Body of pancreas (tissue), 4 donors: ENCODE measurements around the gene C5. TPM values are rescaled to one million over a fixed set of nuclear protein-coding genes. Genes with fewer than 3 reads are reported as not detected.
"Not testable (repeated sequence)": the region's sequence is repeated elsewhere in the genome, so short reads cannot be mapped to it uniquely, and the experiment has no call there.

Experiments
- ATAC-seq: fragments of 150-250 bp; one replicate; pipeline ENCODE4 v1.9.1; 2016
- DNase-seq, 4 donors: peaks; one replicate each; pipeline ENCODE4 v3.0.0-alpha.2; 2019
- H3K27ac ChIP-seq, 4 donors: fragments of 200-600 bp; sonication (generic); 1 replicate in 3 of 4; 2 replicates in 1 of 4; pipeline versions ENCODE4 v1.5.1 to v1.6.1; 2016 to 2019; ENCODE audit warnings: mild to moderate bottlenecking in 1 of 4, mixed read lengths in 1 of 4, moderate library complexity in 1 of 4
- H3K27me3 ChIP-seq, 2 donors: fragments of 200-600 bp; sonication (generic); one replicate each; pipeline ENCODE4 v1.6.0; 2016; ENCODE audit warnings: mild to moderate bottlenecking in 1 of 2
- H3K36me3 ChIP-seq, 2 donors: fragments of 200-600 bp; sonication (generic); replicated peaks in 1 of 2; 2 replicates each; pipeline ENCODE4 v1.5.1; 2016; ENCODE audit warnings: low read depth in 2 of 2; ENCODE audit not compliant: insufficient read depth in 1 of 2
- H3K4me1 ChIP-seq: fragments of 200-600 bp; sonication (generic); one replicate; pipeline ENCODE4 v1.6.0; 2016
- H3K4me3 ChIP-seq, 2 donors: fragments of 200-600 bp; sonication (generic); 1 replicate in 1 of 2; 2 replicates in 1 of 2; pipeline ENCODE4 v1.5.1; 2016 to 2019
- H3K9me3 ChIP-seq, 3 donors: fragments of 200-600 bp; sonication (generic); 1 replicate in 2 of 3; 2 replicates in 1 of 3; pipeline ENCODE4 v1.5.1; 2016
- POLR2A ChIP-seq, 3 donors: fragments of 450-650 bp; IDR thresholded peaks; one replicate each; pipeline ENCODE4 v1.6.1; 2016; ENCODE audit warnings: antibody characterized with exemption in 3 of 3, mild to moderate bottlenecking in 2 of 3
- WGBS, 2 donors: methylation state at CpG; one replicate each; pipeline ENCODE4 v1.1.5; 2017; 5-methylcytosine and 5-hydroxymethylcytosine counted together
- intact Hi-C: fragments of 100-400 bp; cut with DNase I; formaldehyde crosslinking; loops from one replicate; pipeline ENCODE4 v1.15.1; 2023
- total RNA-seq, 2 donors: library from RNA; depleted of rRNA; stranded (reverse); fragments of >200 nt; gene quantifications; one replicate each; pipeline ENCODE4 v1.1.0, GENCODE V29; 2016
- TF ChIP-seq, protein P1 (sequence below), 7 experiments: fragments of 450-650 bp in 4 of 7; fragments of 200-600 bp in 3 of 7; sonication (generic) in 3 of 7; IDR thresholded peaks; one replicate each; pipeline ENCODE4 v1.5.1; 2016 to 2019; ENCODE audit warnings: antibody characterized with exemption in 7 of 7

C5 gene
- 10 to 100 TPM in 1 of 2 donors, 1 to 10 TPM in 1; 7.3 to 16.1 TPM for total RNA-seq

DNA sequence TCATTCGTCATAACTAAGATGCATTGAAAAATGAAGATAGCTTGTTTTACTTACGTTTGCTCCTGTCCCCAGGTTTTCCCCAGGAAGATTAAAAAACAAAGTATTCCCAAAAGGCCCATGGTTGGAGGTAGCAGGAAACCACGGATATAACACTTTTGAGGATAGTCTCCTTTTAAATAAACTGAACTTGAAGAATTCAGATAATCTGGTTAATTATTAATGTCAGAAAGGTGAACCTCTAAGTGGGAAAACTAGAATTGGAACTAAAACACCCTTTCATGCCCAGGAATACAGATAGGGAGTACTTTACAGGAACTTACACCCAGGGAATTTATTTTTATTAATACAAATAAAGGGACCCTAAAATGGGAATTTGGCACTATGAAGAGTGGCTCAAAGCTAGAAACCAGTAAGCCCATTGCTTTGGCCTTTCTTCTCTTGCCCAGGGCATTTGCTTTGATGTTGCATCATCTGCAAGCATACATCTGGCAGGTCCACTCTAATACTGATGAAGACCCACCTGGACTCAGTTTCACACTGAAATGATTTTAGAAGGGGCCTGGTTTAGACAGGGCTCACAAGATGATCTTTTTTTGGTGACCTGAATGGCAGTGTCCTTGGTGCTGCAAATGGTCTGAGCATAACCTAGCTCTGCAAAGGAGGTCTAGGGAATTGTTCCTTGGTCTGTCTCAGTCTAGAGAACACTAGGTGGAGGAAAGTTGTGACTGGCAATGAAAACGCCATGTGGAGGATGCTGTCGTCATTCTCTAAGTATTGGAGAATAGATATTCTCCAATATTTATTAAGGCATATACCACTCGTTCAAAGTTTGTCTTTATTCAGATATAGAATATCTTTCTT, at the start of gene C5:
C5 (minus strand) TSS at position 148 of the 861 bp plus-strand sequence; CDS start at position 119, 29 bp downstream.
- intact Hi-C loops, result loop anchor here (10.0 kb wide), 2 partner anchors 66 to 286 kb away; no protein-coding TSS in a partner anchor
- no peaks in the 10 kb centered on the region for H3K36me3 ChIP-seq
- ATAC-seq (peak; percentile 50), DNase-seq (no peak)
- peak within 1 kb of the TSS in 1 of 4 donors; percentile 56 for H3K27ac ChIP-seq
- no peak for TF ChIP-seq POLR2A (IDR thresholded peaks at IDR 0.05)
- TF ChIP-seq, protein P1, sequence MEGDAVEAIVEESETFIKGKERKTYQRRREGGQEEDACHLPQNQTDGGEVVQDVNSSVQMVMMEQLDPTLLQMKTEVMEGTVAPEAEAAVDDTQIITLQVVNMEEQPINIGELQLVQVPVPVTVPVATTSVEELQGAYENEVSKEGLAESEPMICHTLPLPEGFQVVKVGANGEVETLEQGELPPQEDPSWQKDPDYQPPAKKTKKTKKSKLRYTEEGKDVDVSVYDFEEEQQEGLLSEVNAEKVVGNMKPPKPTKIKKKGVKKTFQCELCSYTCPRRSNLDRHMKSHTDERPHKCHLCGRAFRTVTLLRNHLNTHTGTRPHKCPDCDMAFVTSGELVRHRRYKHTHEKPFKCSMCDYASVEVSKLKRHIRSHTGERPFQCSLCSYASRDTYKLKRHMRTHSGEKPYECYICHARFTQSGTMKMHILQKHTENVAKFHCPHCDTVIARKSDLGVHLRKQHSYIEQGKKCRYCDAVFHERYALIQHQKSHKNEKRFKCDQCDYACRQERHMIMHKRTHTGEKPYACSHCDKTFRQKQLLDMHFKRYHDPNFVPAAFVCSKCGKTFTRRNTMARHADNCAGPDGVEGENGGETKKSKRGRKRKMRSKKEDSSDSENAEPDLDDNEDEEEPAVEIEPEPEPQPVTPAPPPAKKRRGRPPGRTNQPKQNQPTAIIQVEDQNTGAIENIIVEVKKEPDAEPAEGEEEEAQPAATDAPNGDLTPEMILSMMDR (IDR thresholded peaks at IDR 0.05), result no peak
- H3K27me3 ChIP-seq, result no peaks in the 10 kb centered on the region
- no peak within 1 kb of the TSS for H3K4me3 ChIP-seq
- 21 to 32% methylated on average over 6 of the region's 6 CpGs for WGBS, 2 donors
- H3K9me3 ChIP-seq, result no peaks in the 10 kb centered on the region
- H3K4me1 ChIP-seq, result peaks cover 57% of the 10 kb centered on the region

DNA sequence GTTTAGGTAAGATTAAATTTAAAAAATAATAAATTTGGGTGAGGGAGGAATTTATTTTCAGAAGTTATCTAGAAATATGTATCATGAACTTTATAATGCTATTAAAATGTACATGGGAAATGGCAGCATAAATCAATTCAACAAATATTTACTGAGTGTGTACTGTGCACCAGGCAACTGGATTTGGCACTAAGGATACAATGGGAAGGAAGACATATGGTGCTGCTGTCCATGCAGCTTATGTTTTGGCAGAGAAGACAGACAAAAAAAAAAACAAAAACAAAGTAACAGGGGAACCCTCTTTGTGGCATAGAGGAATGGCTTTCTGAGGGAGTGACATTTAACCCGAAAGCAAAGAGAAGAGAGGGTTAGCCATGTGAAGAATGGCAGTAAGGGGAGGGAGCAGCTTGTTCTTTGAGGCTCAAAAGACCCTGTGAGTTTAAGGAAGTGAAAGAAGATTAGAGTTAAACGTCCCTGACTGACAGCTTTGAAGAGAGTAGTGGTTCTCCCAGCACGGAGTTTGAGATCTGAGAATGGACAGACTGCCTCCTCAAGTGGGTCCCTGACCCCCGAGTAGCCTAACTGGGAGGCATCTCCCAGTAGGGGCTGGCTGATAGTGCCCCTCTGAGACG, 48.6 kb upstream of the C5 start:
- Histone ChIP-seq H3K27me3 (no peaks in the 10 kb centered on the region), H3K27ac (no peak overlapping the region), H3K9me3 (no peaks in the 10 kb centered on the region), H3K36me3 (no peaks in the 10 kb centered on the region), H3K4me1 (peaks cover 11% of the 10 kb centered on the region), H3K4me3 (no peak overlapping the region)
- ATAC-seq (peak; percentile 64), DNase-seq (peak in 2 of 4 donors; percentile 22 to 27)
- 73 to 82% methylated on average over 5 of the region's 5 CpGs for WGBS, 2 donors
- intact Hi-C loops, result no loop called here
- TF ChIP-seq, protein P1 (IDR thresholded peaks at IDR 0.05), result no peak
- no peak for TF ChIP-seq POLR2A (IDR thresholded peaks at IDR 0.05)

DNA sequence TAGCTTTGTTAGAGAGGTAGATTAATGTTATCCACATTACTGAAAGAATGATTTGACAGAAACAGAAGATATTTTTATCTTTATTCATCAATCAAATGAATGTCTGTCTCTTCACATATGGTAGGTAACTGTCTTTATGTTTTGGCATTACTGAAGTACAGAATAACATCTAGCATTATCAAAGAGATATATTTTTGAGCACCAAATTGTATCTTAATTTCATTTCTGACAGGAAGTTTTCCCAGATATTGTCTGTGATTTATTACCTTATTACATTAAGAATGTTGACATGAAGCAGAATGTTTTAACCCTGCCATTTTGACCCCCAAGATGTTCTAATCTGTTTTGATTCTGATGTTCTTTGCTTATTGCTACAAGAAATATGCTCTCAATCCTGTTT, 45.0 kb upstream of the C5 start:
- Histone ChIP-seq H3K36me3 (no peaks in the 10 kb centered on the region), H3K9me3 (no peaks in the 10 kb centered on the region), H3K27ac (no peak overlapping the region), H3K4me3 (no peak overlapping the region), H3K27me3 (no peaks in the 10 kb centered on the region), H3K4me1 (peaks cover 11% of the 10 kb centered on the region)
- TF ChIP-seq, protein P1 (IDR thresholded peaks at IDR 0.05), result no peak
- TF ChIP-seq POLR2A (IDR thresholded peaks at IDR 0.05), result no peak
- intact Hi-C loops, result no loop called here
- DNase-seq (no peak), ATAC-seq (no peak)

DNA sequence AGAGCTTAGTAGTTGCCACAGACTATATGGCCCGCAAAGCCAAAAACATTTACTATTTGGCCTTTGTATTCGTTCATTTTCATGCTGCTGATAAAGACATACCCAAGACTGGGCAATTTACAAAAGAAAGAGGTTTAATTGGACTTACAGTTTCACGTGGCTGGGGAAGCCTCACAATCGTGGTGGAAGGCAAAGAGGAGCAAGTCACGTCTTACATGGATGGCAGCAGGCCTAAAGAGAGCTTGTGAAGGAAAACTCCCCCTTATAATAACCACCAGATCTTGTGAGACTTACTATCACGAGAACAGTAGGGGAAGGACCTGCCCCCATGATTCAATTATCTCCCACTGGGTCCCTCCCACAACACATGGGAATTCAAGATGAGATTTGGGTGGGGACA, 40.7 kb upstream of the C5 start:
- H3K27me3 ChIP-seq, H3K27ac ChIP-seq, H3K4me3 ChIP-seq, DNase-seq, H3K4me1 ChIP-seq, ATAC-seq, H3K36me3 ChIP-seq, H3K9me3 ChIP-seq, intact Hi-C loops: not testable (repeated sequence)
- WGBS, 2 donors, result 90% methylated on average over 6 of the region's 6 CpGs

DNA sequence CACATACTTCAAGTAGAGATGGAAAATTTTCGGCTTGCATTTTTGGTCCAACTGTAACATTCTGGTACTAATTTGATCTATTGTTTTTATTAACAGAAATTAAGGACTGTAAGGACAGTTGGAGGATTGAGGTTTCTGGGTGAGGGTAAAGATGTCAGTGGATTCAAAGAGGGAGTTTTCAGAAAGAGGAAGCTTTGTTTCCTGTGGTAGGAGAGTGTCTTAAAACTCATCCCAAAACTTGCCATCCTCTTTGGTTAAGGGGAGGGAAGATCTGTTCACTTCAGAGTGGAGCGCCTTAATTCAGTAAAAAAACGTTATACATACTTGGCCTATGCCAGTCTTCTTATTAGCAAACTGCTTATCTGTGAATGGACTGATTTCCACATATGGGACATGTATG, 38.5 kb upstream of the C5 start:
- ATAC-seq, result no peak
- Histone ChIP-seq H3K27ac (no peak overlapping the region), H3K4me1 (no peaks in the 10 kb centered on the region), H3K27me3 (no peaks in the 10 kb centered on the region), H3K9me3 (no peaks in the 10 kb centered on the region), H3K36me3 (peaks cover 0 to 2% of the 10 kb centered on the region in 2 donors), H3K4me3 (no peak overlapping the region)
- WGBS, 2 donors, result 75% methylated on average over 3 of the region's 3 CpGs
- intact Hi-C loops, result no loop called here
- no peak for TF ChIP-seq POLR2A (IDR thresholded peaks at IDR 0.05)
- TF ChIP-seq, protein P1 (IDR thresholded peaks at IDR 0.05), result no peak
- DNase-seq, result no peak
